Karpas-422 (cell line): ENCODE results near the gene SH3GLB1. TPM values are rescaled to one million over a fixed set of nuclear protein-coding genes. Genes with fewer than 3 reads are reported as not detected.

Experiments
- DNase-seq: peaks from one replicate; pipeline ENCODE4 v3.0.0-alpha.2; 2015
- H2AFZ ChIP-seq: fragments of 200-600 bp; sonication (generic); 2 replicates; pipeline ENCODE4 v1.6.1; 2014; ENCODE audit warnings: antibody characterized with exemption, low read length, mixed read lengths
- H3K27ac ChIP-seq: fragments of 200-600 bp; sonication (generic); 2 replicates; pipeline ENCODE4 v1.5.1; 2014; ENCODE audit warnings: mild to moderate bottlenecking, low read length, moderate library complexity
- H3K27me3 ChIP-seq: fragments of 200-600 bp; sonication (generic); 2 replicates; pipeline ENCODE4 v1.6.1; 2014; ENCODE audit warnings: low read length, mixed read lengths
- H3K36me3 ChIP-seq: fragments of 200-600 bp; sonication (generic); 2 replicates; pipeline ENCODE4 v1.6.1; 2014; ENCODE audit warnings: low read length, mixed read lengths; ENCODE audit not compliant: insufficient read depth
- H3K4me1 ChIP-seq: fragments of 200-600 bp; sonication (generic); 2 replicates; pipeline ENCODE4 v1.6.1; 2014; ENCODE audit warnings: mild to moderate bottlenecking, low read length, mixed read lengths
- H3K4me2 ChIP-seq: fragments of 200-600 bp; sonication (generic); 2 replicates; pipeline ENCODE4 v1.6.1; 2014; ENCODE audit warnings: low read length, low read depth, mild to moderate bottlenecking; ENCODE audit not compliant: poor library complexity, severe bottlenecking
- H3K4me3 ChIP-seq: fragments of 200-600 bp; sonication (generic); 2 replicates; pipeline ENCODE4 v1.5.1; 2014; ENCODE audit warnings: mild to moderate bottlenecking, antibody characterized with exemption, low read length, mixed read lengths
- H3K79me2 ChIP-seq: fragments of 200-600 bp; sonication (generic); 2 replicates; pipeline ENCODE4 v1.6.1; 2014; ENCODE audit warnings: mild to moderate bottlenecking, low read length, mixed read lengths
- H3K9ac ChIP-seq: fragments of 200-600 bp; sonication (generic); 2 replicates; pipeline ENCODE4 v1.6.0; 2014; ENCODE audit warnings: low read length
- H3K9me2 ChIP-seq: fragments of 200-600 bp; sonication (generic), shearing (Covaris generic); replicated peaks from 2 replicates; pipeline ENCODE4 v1.6.0; 2014; ENCODE audit warnings: mild to moderate bottlenecking, low read length, moderate library complexity; ENCODE audit not compliant: insufficient read depth
- H3K9me3 ChIP-seq: fragments of 300-700, 200-600 bp; sonication (generic); 2 replicates; pipeline ENCODE4 v1.6.1; 2014; ENCODE audit warnings: low read length, mixed read lengths
- H4K20me1 ChIP-seq: fragments of 200-600 bp; sonication (generic); 2 replicates; pipeline ENCODE4 v1.6.1; 2014; ENCODE audit warnings: mild to moderate bottlenecking, antibody characterized with exemption, low read length, low read depth; ENCODE audit not compliant: insufficient read depth
- total RNA-seq: library from RNA; depleted of rRNA; stranded (reverse); fragments of >200 nt; shearing (Covaris generic); gene quantifications from 2 replicates; pipeline ENCODE4 v1.2.3, GENCODE V29; 2014; ENCODE audit warnings: low replicate concordance

The SH3GLB1 gene
- total RNA-seq, 1 experiment from 2014 or later: 56.6 TPM

GRCh38 chr1:86712088-86712860 is 7.9 kb downstream of the SH3GLB1 start:
- Histone ChIP-seq H2AFZ (no peak overlapping the region), H3K36me3 (peaks cover 7% of the 10 kb centered on the region; the same call in 1 of the 2 replicates), H3K4me1 (peaks cover 47% of the 10 kb centered on the region), H3K27me3 (no peaks in the 10 kb centered on the region), H3K27ac (no peak overlapping the region), H3K9me2 (no peaks in the 10 kb centered on the region), H3K9me3 (no peaks in the 10 kb centered on the region), H4K20me1 (no peaks in the 10 kb centered on the region), H3K79me2 (peaks cover 99% of the 10 kb centered on the region), H3K4me2 (no peak overlapping the region), H3K4me3 (no peak overlapping the region), H3K9ac (no peak overlapping the region)
- no peak for DNase-seq

- no peak for DNase-seq
- no peaks in the 10 kb centered on the region for H4K20me1 ChIP-seq
- H3K4me2 ChIP-seq: no peak overlapping the region
Observed at GRCh38 chr1:86713477-86713876, 9.1 kb downstream of the SH3GLB1 start.

DNA sequence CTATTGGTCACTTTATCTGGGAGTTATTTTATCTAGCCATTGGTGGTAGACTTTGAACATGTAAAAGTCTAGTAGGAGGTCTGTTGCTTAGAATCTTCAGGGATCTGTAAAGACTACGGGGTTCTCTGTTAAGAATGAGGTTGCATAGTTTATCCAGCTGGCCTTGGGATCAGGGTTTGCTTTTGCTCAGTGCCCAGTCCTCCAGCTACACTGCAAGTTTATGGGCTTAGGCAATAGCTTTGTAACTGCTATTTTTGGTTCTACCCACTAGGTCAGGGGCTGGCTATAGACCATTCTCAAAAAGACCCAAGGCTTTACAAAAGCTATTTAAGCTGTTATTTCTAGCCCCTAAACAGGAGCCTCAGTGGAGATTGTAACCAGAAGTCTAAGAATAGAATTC is 9.8 kb downstream of the SH3GLB1 start:
- no peaks in the 10 kb centered on the region for H3K9me3 ChIP-seq
- peaks cover 98% of the 10 kb centered on the region for H3K79me2 ChIP-seq
- H3K36me3 ChIP-seq: peaks cover 13% of the 10 kb centered on the region; the same call in 1 of the 2 replicates
- H3K4me3 ChIP-seq: no peak overlapping the region
- H3K27ac ChIP-seq: peak overlapping the region; percentile 32; the same call in 1 of the 2 replicates
- H3K9me2 ChIP-seq: no peaks in the 10 kb centered on the region
- H3K9ac ChIP-seq: no peak overlapping the region
- H4K20me1 ChIP-seq: no peaks in the 10 kb centered on the region
- DNase-seq: no peak
- peaks cover 31% of the 10 kb centered on the region for H3K4me1 ChIP-seq
- no peak overlapping the region for H3K4me2 ChIP-seq
- no peak overlapping the region for H2AFZ ChIP-seq
- H3K27me3 ChIP-seq: no peaks in the 10 kb centered on the region

More at GRCh38 chr1:86713477-86713876, 9.1 kb downstream of the SH3GLB1 start:
- Histone ChIP-seq H3K27ac (no peak overlapping the region), H3K4me1 (peaks cover 37% of the 10 kb centered on the region), H3K9me2 (no peaks in the 10 kb centered on the region), H3K36me3 (peaks cover 10% of the 10 kb centered on the region; the same call in 1 of the 2 replicates), H3K9ac (no peak overlapping the region), H3K4me3 (no peak overlapping the region), H3K27me3 (no peaks in the 10 kb centered on the region), H3K9me3 (no peaks in the 10 kb centered on the region), H3K79me2 (peaks cover 99% of the 10 kb centered on the region), H2AFZ (no peak overlapping the region)

DNA sequence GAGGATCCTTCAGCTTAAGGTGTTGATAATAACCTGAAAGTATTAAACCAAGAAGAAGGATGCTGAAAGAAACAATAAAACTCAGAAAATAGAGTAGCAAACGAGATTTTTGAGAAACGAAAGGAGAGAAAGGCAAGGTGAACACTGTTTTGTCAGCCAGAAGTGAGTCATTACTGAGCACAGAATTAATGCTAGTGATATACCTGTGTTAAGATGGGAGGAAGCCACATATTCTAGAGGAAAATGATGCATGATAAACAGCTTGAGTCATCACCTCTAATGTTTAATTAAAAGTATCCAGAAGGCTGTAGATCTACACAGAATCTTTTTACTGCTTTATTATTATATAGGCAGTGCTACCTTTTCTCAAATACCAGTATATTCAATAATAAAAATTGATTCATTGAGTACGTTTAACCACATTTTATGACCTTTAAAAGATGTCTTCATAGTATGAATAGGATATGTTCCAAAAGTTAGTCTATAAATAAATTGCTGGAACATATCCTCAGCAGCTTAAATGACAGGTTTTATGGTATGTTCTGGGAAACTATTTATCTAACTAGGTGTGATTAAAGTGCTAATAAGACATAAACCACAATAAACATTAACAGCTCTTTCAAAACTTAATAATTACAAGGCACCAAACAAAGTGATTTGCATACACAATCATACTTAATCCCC is 10.3 kb downstream of the SH3GLB1 start:
- Histone ChIP-seq H3K36me3 (peaks cover 16% of the 10 kb centered on the region; the same call in 1 of the 2 replicates), H3K79me2 (peaks cover 97% of the 10 kb centered on the region), H3K9me2 (no peaks in the 10 kb centered on the region), H3K4me2 (no peak overlapping the region), H3K27ac (peak overlapping the region; percentile 32; the same call in 1 of the 2 replicates), H3K9ac (no peak overlapping the region), H2AFZ (no peak overlapping the region), H3K27me3 (no peaks in the 10 kb centered on the region), H3K9me3 (no peaks in the 10 kb centered on the region), H3K4me3 (no peak overlapping the region), H4K20me1 (no peaks in the 10 kb centered on the region), H3K4me1 (peaks cover 25% of the 10 kb centered on the region)
- DNase-seq: no peak

GRCh38 chr1:86718786-86719185 is 14.4 kb downstream of the SH3GLB1 start:
- Histone ChIP-seq H3K9me2 (no peaks in the 10 kb centered on the region), H4K20me1 (no peaks in the 10 kb centered on the region), H3K36me3 (peaks cover 38% of the 10 kb centered on the region; the same call in 1 of the 2 replicates), H3K9ac (no peak overlapping the region), H2AFZ (no peak overlapping the region), H3K27me3 (no peaks in the 10 kb centered on the region), H3K9me3 (no peaks in the 10 kb centered on the region), H3K27ac (no peak overlapping the region), H3K79me2 (peaks cover 75% of the 10 kb centered on the region), H3K4me3 (no peak overlapping the region), H3K4me2 (no peak overlapping the region), H3K4me1 (peaks cover 8% of the 10 kb centered on the region)
- DNase-seq: no peak

DNA sequence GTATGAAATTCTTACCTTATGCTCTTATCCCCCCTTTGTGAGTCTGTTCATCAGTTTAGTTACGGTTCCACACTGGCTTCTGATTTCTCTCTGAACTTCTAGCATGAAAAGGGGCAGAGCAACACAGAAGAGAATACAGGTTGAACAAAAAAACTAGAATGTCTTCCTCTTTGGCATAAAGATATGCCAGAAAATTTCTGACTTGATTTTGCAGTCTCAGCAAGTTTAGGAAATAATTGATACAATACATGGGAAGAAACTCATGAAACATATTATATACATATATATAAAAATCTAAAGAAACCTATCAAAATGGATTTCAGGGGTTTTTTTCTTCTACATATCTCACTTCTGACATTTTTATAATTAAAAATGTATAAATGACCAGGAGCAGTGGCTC is 27.0 kb downstream of the SH3GLB1 start:
- Histone ChIP-seq H3K4me3 (no peak overlapping the region), H3K9me3 (no peaks in the 10 kb centered on the region), H3K79me2 (peaks cover 26% of the 10 kb centered on the region), H3K27me3 (no peaks in the 10 kb centered on the region), H3K9me2 (no peaks in the 10 kb centered on the region), H3K27ac (no peak overlapping the region), H3K36me3 (peaks cover 36% of the 10 kb centered on the region), H3K4me1 (peaks cover 22% of the 10 kb centered on the region), H2AFZ (no peak overlapping the region), H3K4me2 (no peak overlapping the region), H4K20me1 (no peaks in the 10 kb centered on the region), H3K9ac (no peak overlapping the region)
- no peak for DNase-seq

- Histone ChIP-seq H3K9ac (no peak overlapping the region), H3K36me3 (peaks cover 39% of the 10 kb centered on the region), H3K4me3 (no peak overlapping the region), H3K9me2 (no peaks in the 10 kb centered on the region), H3K79me2 (peaks cover 11% of the 10 kb centered on the region; the same call in 1 of the 2 replicates), H3K27ac (no peak overlapping the region), H3K4me2 (no peak overlapping the region), H2AFZ (no peak overlapping the region), H3K27me3 (no peaks in the 10 kb centered on the region), H3K4me1 (peaks cover 24% of the 10 kb centered on the region), H3K9me3 (no peaks in the 10 kb centered on the region), H4K20me1 (no peaks in the 10 kb centered on the region)
- DNase-seq: no peak
Observed at GRCh38 chr1:86733340-86733739, 29.0 kb downstream of the SH3GLB1 start.
